Thyroid gland (tissue), 4 donors: Measurements from ENCODE around the gene ATP23.

ENCODE experiments used
- POLR2A ChIP-seq, 2 donors: fragments of 450-650 bp; IDR thresholded peaks; one replicate each; pipeline ENCODE4 v1.6.1; 2017; ENCODE audit warnings: antibody characterized with exemption in 2 of 2, mild to moderate bottlenecking in 2 of 2, moderate library complexity in 1 of 2
- TF ChIP-seq, protein P1 (sequence below), 6 experiments: fragments of 200-600 bp in 3 of 6; fragments of 450-650 bp in 3 of 6; sonication (generic) in 3 of 6; IDR thresholded peaks; one replicate each; pipeline ENCODE4 v1.5.1; 2016 to 2019; ENCODE audit warnings: antibody characterized with exemption in 6 of 6, mild to moderate bottlenecking in 2 of 6, inconsistent platforms in 1 of 6, moderate library complexity in 1 of 6

DNA sequence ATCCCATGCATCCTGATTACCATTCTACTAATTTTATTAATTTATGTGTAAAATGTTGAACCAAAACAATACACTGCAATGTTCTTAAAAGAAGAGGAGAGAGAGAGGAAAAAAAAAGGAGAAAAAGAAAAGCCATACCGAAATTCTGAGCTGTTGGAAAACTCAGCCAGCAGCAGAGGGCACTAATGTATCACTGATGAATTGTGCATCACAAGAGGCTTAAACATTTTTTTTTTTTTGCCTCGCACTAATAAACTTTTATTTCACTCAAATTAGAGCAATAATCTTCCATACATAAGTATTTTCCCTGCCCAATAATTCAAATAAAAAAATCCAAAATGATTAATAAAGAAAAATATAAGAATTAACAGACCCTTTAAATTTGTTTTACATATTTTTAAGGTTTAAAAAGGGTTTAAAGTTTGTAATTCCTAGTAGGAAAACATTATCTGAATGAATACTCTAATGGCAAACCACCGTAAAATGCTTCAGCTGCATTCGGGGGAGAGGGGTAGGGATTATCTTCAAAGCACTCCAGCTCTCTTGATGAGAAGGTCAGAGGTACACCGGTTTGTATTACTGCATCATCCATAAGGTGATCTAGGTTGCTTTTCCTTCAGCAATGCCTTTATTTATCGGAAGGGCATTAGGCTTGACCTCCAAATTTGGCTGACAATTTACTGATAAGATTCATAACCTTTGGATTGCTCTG, 41.9 kb downstream of the ATP23 start:
- TF ChIP-seq, protein P1, sequence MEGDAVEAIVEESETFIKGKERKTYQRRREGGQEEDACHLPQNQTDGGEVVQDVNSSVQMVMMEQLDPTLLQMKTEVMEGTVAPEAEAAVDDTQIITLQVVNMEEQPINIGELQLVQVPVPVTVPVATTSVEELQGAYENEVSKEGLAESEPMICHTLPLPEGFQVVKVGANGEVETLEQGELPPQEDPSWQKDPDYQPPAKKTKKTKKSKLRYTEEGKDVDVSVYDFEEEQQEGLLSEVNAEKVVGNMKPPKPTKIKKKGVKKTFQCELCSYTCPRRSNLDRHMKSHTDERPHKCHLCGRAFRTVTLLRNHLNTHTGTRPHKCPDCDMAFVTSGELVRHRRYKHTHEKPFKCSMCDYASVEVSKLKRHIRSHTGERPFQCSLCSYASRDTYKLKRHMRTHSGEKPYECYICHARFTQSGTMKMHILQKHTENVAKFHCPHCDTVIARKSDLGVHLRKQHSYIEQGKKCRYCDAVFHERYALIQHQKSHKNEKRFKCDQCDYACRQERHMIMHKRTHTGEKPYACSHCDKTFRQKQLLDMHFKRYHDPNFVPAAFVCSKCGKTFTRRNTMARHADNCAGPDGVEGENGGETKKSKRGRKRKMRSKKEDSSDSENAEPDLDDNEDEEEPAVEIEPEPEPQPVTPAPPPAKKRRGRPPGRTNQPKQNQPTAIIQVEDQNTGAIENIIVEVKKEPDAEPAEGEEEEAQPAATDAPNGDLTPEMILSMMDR (IDR thresholded peaks at IDR 0.05), result peak in 5 of 6 experiments; percentile 34 to 90 (median 72)
- TF ChIP-seq POLR2A (IDR thresholded peaks at IDR 0.05), result no peak
